HG03175 (cell line): ENCODE data around the gene ZNF385B.
"Not testable (repeated sequence)": the region's sequence is repeated elsewhere in the genome, so short reads cannot be mapped to it uniquely, and the experiment has no call there.

Source experiments
- ATAC-seq: cut with Tn5 transposase; IDR thresholded peaks from one replicate; pipeline ENCODE4 v1.9.1; 2021; ENCODE audit warnings: mild to moderate bottlenecking, moderate library complexity; ENCODE audit not compliant: unreplicated experiment

The ZNF385B gene

GRCh38 chr2:179524809-179525339, 336.5 kb downstream of the ZNF385B start:
- no peak for ATAC-seq

GRCh38 chr2:179521944-179522343, 339.5 kb downstream of the ZNF385B start:
- ATAC-seq, result no peak

DNA sequence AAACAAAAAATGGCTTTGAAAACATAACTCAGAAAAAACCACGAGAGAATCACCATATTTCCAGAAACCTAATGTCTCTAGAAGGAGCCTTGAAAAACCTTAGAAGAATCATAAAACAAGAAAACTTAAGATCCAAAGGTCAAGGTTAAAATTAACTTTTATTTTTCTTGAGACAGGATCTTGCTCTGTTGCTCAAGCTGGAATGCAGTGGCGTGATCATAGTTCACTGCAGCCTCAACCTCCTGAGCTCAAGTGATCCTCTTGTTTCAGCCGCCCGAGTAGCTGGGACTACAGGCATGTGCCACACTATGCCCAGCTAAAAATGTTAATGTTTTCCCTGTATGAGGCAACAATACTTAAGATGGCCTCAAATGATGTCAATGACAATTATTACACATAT, 342.6 kb downstream of the ZNF385B start:
- no peak for ATAC-seq

DNA sequence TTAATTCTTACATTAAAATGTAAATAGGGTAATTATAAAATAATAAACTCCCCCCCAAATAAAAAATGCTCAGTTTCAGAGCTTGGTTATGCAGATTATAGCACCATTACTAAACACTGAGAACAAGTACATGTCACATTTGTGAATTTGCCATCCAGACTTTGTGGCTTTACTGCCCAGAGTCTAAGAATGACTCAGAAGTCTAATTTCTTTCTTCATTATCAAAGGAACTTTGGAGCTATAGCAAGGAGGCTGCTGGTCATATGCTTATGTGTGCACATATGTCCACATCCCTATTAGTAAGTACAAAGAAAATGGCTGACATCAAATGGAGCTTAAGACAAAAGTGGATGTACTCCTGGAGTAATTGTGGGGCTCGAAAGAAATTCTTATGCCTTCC, 348.2 kb downstream of the ZNF385B start:
- ATAC-seq, result no peak

GRCh38 chr2:179512281-179513035, 349.0 kb downstream of the ZNF385B start:
- no peak for ATAC-seq

DNA sequence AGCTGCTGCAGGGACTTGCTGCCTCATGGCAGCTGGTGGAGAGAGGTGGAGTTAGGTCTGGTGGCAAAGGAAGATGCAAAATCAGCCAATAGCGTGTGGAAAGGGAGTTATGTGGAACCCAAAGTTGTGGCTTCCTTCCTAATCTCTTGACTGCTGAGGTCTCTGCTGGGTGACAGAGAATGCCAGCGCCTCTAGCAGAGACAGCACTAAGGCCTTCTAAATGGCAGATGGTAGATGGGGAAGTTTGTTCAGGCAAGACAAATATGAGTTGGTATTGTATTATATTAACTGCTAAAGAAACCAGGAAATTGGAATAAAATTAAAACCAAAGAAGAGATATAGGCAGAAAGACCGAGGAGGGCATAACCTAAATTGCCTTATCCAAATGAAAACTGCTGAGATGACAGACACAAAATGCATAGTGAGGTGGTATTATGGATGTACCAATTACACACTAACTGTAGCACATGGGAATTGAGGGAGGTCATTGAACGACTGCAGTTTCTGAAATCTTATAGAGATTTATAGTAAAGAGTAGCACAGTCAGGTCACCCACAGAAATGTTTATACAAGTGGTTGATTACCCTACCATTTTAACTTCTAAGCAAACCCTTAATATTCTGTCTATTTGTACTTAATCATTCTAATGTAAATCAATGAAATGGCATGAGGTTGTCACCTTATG, 350.2 kb downstream of the ZNF385B start:
- no peak for ATAC-seq

DNA sequence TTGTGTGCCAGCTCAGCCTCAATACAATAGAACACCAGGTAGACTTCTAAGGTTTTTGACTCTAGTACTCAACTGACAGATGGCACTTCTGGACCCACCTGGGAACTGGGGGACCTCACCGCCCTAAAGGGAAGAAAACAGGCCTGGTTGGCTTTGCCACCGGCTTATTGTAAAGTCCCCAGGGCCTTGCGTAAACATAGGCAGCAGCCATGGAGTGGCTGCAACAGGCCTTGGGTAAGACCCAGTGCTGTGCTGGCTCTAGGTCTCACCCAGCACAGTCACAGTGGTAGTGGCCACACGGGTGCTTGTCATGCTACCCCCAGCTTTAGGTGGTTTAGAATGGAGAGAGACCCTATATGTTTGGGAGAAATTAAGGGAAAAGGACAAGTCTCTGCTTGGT, 366.1 kb downstream of the ZNF385B start:
- no peak for ATAC-seq

DNA sequence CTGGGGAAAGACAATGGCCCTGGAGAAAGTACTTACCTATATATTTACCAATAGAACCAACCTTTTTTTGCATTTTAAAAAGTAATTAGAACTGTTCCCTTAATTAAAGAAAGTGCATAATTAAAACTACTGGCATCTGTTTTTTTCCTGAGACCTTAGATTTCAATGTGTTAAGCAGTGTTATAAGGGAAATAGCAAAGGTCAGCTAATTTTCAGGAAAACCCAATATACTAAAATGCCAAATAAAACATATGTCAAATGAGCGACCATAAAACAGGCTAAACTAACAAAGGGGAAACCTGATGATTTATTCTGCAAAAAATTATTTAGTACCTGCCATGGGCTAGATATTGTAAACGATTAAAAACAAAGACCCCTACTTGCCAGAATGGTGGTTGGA, 372.8 kb downstream of the ZNF385B start:
- ATAC-seq, result no peak

DNA sequence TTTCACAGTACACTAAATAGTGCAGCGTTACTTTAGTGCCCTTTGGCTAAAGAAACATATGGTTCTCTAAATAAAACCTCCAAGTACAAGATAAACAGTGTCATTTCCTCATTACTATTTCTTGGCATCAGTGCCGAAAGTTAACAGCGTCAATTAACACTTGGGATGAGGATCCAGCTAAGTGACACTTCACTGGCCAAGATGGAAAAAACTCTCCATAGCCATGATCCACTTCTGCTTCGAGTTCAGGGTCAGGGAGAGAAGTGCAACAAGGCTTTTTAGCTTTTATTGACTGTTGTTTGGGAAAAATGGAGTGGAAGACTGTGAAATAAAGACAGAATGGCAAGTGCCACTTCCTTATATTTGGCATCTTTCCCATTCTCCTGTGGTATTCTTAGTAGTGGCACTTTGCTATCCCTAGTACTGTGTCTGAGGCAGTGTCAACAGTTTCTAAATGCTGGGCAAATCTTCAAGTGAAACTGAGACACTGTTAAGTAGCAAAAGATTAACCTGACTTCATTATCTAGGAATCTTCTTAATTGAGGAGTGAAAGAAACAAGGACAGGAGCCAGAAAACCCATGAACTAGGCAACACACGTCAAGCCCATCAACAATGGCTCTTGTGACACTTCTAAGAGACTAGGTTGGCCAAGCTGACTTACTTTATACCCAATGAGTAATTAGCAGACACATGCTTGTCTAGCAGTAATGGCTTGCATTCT, 374.2 kb downstream of the ZNF385B start:
- no peak for ATAC-seq

- ATAC-seq, result no peak
Observed at GRCh38 chr2:179483131-179483530, 378.3 kb downstream of the ZNF385B start.

DNA sequence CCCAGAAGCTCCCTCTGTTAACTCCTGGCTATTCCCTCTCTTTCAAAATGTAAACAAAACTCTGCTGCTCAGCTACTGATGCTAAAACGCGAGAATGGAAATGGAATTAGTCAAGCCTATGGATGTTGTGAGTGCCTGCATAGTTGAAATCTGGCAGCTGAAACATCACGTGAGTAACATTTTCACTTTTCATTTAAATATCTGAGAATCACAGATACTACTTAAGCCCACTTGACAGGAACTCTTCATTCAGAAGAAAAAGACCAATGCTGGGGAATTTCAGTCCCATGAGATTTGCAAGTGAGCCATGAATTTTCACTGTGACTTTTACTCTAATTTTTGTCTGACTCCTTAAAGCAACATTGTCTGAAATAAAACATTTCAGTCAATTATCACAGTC, 381.5 kb downstream of the ZNF385B start:
- no peak for ATAC-seq

- ATAC-seq, result no peak
Observed at GRCh38 chr2:179478771-179479170, 382.6 kb downstream of the ZNF385B start.

DNA sequence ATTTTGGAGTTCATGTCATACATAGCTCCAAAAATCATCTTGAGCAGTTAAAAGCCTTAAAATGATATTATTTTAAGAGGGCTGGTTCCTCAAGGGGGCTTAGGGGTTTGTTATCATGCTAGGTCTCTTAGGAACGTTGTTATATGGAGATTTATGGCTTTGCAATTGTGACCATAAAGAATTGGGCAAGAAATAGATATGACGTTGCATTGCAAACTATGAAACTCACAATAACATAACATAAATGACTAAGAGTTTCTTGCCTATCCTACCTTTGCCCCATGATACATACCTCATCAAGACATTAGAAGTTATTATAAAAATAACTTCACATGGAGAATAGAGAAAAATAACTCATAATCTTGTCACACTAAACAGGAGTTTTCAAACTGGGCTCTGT, 390.4 kb downstream of the ZNF385B start:
- no peak for ATAC-seq

- no peak for ATAC-seq
Observed at GRCh38 chr2:179470089-179470488, 391.3 kb downstream of the ZNF385B start.

- no peak for ATAC-seq
Observed at GRCh38 chr2:179467960-179468359, 393.5 kb downstream of the ZNF385B start.

DNA sequence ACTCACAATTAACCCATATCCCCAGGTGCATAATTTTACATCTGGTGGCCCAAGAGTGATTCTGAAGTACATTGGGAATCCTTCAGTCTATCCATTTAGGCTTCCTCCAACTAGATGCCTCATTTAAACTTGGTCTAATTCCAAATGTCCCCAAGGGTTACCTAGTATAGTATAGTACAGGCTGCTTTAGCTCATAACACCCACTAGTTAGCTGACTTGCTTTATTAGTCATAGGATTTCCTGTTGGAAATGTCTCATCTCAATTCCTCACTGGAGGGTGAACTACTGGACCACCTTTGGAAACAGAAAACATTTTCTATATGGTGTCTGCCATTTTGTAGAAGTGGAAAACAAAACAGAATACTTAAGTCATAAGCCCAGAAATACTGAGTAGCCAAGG, 394.3 kb downstream of the ZNF385B start:
- no peak for ATAC-seq

- no peak for ATAC-seq
Observed at GRCh38 chr2:179461420-179461819, 400.0 kb downstream of the ZNF385B start.

DNA sequence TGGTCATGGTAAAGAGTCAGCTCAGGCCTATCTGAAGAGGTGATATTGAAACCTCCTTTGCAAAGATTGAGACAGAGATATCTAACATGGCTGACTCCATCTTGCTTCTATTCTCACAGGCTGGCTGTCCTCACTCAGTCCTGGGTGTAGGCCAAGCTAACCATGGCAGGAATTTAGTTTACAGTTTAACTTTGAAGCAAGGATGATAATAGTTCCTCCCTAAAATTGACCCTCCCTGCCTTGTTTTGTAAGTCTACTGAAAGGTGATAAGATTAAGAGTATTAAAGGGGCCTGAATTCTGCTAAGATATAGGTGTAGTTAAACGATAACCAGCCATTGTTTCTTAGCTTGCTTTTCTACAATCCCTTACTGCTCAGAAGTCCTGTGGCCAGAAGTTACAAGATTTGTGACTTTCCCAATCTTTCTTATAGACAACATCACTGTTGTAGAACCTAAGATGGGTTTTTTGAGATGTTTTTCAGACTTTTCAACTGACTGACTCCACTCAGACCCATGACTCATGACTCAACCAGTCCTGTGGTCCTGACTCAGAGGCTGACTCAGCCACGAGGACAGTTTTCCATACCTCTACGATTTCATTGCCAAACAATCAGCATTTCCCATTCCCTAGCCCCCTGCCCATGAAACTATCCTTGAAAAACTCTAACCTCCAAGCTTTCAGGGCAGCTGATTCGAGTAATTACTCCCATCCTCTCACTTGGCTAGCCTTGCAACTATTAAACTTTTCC, 401.1 kb downstream of the ZNF385B start:
- no peak for ATAC-seq

- not testable (repeated sequence) for ATAC-seq
Observed at GRCh38 chr2:179458113-179458512, 403.3 kb downstream of the ZNF385B start.

DNA sequence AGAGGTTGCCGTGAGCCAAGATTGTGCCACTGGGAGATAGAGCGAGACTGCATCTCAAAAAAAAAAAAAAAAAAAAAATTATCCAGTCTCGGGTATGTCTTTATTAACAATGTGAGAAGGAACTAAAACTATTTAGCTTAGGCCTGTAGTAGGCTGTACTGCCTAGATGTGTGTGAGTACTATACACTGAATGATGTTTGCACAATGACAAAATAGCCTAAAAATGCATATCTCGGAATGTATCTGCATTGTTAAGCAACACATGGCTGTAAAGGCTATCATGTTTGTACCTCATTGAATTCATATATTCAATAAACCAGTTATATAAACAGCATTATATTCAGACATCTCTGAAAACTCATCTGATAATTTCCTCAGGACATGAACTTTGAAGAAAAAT, 405.6 kb downstream of the ZNF385B start:
- no peak for ATAC-seq

DNA sequence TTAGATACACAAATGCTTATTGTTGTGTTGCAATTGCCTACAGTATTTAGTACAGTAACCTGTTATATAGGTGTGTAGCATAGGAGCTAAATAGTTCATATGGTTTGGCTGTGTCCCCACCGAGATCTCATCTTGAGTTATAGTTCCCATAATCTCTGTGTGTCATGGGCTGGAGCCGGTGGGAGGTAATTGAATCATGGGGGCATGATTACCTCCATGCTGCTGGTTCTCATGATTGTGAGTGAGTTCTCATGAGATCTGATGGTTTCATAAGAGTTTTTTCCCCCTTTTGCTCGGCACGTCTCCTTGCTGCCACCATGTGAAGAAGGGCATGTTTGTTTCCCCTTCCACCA, 406.3 kb downstream of the ZNF385B start:
- ATAC-seq, result no peak
